Muscle of leg (tissue), 11 donors: ENCODE measurements around the gene PYGO2. TPM values are rescaled to one million over a fixed set of nuclear protein-coding genes. Genes with fewer than 3 reads are reported as not detected.
A peak's percentile ranks its signal among the peaks of the same experiment; 100 is the strongest.

Experiments
- DNase-seq: peaks from one replicate; pipeline ENCODE4 v3.0.0; 2013
- H3K27ac ChIP-seq: one replicate; pipeline ENCODE4 v1.5.1; 2013; ENCODE audit warnings: mild to moderate bottlenecking, low read length, control low read depth
- H3K27me3 ChIP-seq: one replicate; pipeline ENCODE4 v1.6.1; 2013; ENCODE audit warnings: low read length; ENCODE audit not compliant: control insufficient read depth, insufficient read depth
- H3K36me3 ChIP-seq: one replicate; pipeline ENCODE4 v1.6.1; 2013; ENCODE audit warnings: low read length; ENCODE audit not compliant: control insufficient read depth, insufficient read depth
- H3K4me1 ChIP-seq: one replicate; pipeline ENCODE4 v1.6.1; 2013; ENCODE audit warnings: low read length; ENCODE audit not compliant: control insufficient read depth, insufficient read depth
- H3K4me3 ChIP-seq: one replicate; pipeline ENCODE4 v1.5.1; 2013; ENCODE audit warnings: low read length, control low read depth
- H3K9me3 ChIP-seq: replicated peaks from 2 replicates; pipeline ENCODE4 v1.6.1; 2013; ENCODE audit warnings: low read depth, low read length; ENCODE audit not compliant: control insufficient read depth
- WGBS: methylation state at CpG from one replicate; pipeline ENCODE4 v1.1.5; 2013; ENCODE audit warnings: missing lambda C conversion rate; ENCODE audit not compliant: insufficient coverage; 5-methylcytosine and 5-hydroxymethylcytosine counted together
- polyA plus RNA-seq, 8 donors: library from polyadenylated mRNA; unstranded; fragments of 120-200 nt; gene quantifications; one replicate each; pipeline versions ENCODE4 v1.2.1 to v1.2.3, GENCODE V29; 2013; ENCODE audit warnings: inconsistent platforms in 1 of 8, low replicate concordance in 1 of 8; ENCODE audit not compliant: insufficient read length in 8 of 8, insufficient read depth in 1 of 8
- total RNA-seq: library from RNA; stranded (reverse); fragments of 120-200 nt; gene quantifications from one replicate; pipeline ENCODE4 v1.2.4, GENCODE V29; 2013

Gene PYGO2
- total and polyA plus RNA-seq, 9 donors, result 17.1 to 32.1 (median 29.6) TPM

- no peaks in the 10 kb centered on the region for H3K27me3 ChIP-seq
- H3K9me3 ChIP-seq, result no peaks in the 10 kb centered on the region
- peaks cover 72% of the 10 kb centered on the region for H3K4me1 ChIP-seq
- no peak overlapping the region for H3K4me3 ChIP-seq
- H3K27ac ChIP-seq, result no peak overlapping the region
- WGBS, result 31% methylated on average over 2 of the region's 2 CpGs
- DNase-seq, result peak; percentile 78
- H3K36me3 ChIP-seq, result no peaks in the 10 kb centered on the region
These were observed 45.1 kb upstream of the PYGO2 start for GRCh38 chr1:155006601-155007101.

GRCh38 chr1:155005076-155006011 is 43.8 kb upstream of the PYGO2 start:
- Histone ChIP-seq H3K9me3 (no peaks in the 10 kb centered on the region), H3K27me3 (no peaks in the 10 kb centered on the region), H3K4me3 (no peak overlapping the region), H3K27ac (peak overlapping the region; percentile 95), H3K4me1 (peaks cover 74% of the 10 kb centered on the region), H3K36me3 (no peaks in the 10 kb centered on the region)
- no CpG with 5 or more reads among the region's 17 CpGs for WGBS
- DNase-seq, result no peak

GRCh38 chr1:155004352-155005075 is 42.9 kb upstream of the PYGO2 start:
- Histone ChIP-seq H3K36me3 (no peaks in the 10 kb centered on the region), H3K4me3 (peak overlapping the region; percentile 70), H3K9me3 (no peaks in the 10 kb centered on the region), H3K4me1 (peaks cover 82% of the 10 kb centered on the region), H3K27me3 (no peaks in the 10 kb centered on the region), H3K27ac (peak overlapping the region; percentile 95)
- DNase-seq, result no peak
- 36% methylated on average over 2 of the region's 5 CpGs for WGBS

- DNase-seq, result peak; percentile 82
- WGBS, result 2% methylated on average over 8 of the region's 34 CpGs
- H3K27ac ChIP-seq, result peak overlapping the region; percentile 95
- no peaks in the 10 kb centered on the region for H3K36me3 ChIP-seq
- peak overlapping the region; percentile 70 for H3K4me3 ChIP-seq
- peaks cover 82% of the 10 kb centered on the region for H3K4me1 ChIP-seq
- H3K27me3 ChIP-seq, result no peaks in the 10 kb centered on the region
- no peaks in the 10 kb centered on the region for H3K9me3 ChIP-seq
These were observed 42.3 kb upstream of the PYGO2 start for GRCh38 chr1:155003766-155004351.

DNA sequence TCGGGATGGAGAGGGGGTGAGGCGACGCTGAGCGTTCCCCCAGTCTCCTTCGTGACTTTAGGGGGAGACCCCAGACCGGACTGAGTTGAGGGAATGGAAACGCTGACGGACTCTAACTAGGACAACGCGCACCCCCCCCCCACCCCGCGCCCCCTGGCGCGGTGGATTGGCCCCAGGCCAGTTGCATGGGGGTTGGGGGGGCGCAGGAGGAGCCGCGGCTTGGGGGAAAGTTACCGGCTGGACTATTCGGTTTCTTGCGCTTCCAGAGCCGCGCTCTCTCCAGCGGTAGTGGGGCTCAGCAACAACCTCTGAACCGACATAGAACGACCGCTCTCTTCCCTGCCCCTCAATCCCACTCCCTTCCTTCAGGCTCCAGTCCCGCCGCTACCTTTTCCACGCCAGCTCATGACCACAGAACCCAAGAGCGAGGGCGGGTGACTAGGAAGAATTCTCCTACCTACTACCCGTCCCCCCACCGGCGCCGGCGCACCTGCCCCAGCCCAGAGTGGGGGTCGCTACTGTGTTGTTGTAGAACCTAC is 41.7 kb upstream of the PYGO2 start:
- Histone ChIP-seq H3K9me3 (no peaks in the 10 kb centered on the region), H3K4me3 (peak overlapping the region; percentile 70), H3K4me1 (peaks cover 79% of the 10 kb centered on the region), H3K36me3 (no peaks in the 10 kb centered on the region), H3K27me3 (no peaks in the 10 kb centered on the region), H3K27ac (peak overlapping the region; percentile 95)
- WGBS, result under 1% methylated on average over 19 of the region's 37 CpGs
- DNase-seq, result peak; percentile 70

DNA sequence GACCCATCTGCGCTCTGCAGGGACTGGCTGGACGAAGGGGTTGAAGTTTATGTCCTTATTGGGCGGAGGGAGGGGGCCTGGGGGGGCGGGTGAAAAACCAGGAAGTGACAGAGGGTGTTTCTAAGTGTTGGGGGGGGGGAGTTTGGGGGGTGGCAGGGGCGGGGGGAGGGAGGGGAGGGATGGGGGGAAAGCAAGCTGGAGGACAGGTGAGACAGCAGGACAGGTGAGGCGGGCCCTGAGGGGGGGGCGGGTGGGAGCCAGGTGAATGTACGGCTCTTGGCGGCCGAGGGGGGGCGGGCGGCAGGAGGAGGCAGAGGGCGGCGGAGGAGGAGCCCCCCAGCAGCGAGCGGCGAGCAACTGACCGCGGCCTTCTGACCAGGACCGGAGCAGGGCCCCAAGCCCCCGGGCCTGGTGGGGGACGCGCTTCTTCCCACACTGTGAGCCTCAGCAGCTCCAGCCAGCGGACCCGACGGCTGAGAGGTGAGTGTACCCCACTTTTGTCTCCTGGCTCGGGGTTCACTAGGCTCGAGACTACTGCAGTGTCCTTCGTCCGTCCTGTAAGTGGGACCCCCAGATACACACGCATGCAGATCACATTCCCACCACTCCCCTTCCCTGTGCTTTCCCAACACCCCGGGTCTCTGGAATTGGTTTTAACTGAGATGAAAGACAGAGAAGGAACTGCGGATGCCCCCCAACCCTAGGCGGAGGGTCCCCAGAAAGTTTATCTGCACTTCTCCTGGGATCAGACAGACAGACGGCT is 41.1 kb upstream of the PYGO2 start, which contains the start of gene ZBTB7B:
ZBTB7B (plus strand) TSS at position 339 of the 763 bp plus-strand sequence. CDS start 11,859 bp downstream, outside the sequence.
- no peaks in the 10 kb centered on the region for H3K9me3 ChIP-seq
- H3K27ac ChIP-seq, result peak within 1 kb of the TSS; percentile 96
- no peaks in the 10 kb centered on the region for H3K36me3 ChIP-seq
- peak within 1 kb of the TSS; percentile 86 for H3K4me3 ChIP-seq
- under 1% methylated on average over 14 of the region's 35 CpGs for WGBS
- peaks cover 72% of the 10 kb centered on the region for H3K4me1 ChIP-seq
- no peaks in the 10 kb centered on the region for H3K27me3 ChIP-seq
- no peak for DNase-seq

DNA sequence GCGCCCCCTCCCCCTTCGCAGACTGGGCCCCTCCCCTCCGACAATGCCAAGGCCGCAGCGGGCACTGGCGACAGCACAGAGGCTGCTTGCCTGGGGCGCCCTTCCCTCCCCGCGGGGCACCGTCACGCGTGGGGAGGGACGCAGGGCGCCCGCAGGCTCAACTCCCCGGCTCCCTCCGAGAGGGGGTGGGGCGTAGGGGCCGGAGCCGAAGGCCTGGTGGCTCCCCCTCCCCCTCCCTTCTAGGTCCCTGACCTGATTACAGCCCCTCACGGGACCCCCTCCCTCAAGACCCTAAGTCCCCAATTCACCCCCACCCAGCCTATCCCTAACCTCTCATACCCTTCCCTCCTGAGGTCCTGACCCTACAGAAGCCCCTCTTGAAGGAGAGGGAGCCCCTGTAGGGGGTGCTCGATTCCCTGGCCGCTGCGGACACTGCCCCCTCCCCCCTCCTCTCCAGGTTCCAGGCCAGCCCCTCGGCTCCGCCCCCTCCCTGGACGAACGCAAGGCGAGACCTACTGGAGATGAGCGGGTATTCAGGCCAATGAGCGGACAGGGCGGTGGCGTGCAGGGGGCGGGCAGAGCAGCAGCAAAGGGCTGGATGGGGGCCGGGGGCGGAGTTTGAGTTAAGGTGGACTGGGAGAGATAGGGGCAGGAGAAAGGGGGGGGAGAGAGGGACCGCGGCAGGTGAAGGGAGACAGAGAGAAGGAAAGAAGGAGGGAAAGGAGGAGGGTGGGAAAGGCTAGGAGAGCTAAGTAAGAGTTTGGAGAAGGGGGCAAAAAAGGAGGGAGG is 40.3 kb upstream of the PYGO2 start:
- Histone ChIP-seq H3K4me1 (peaks cover 64% of the 10 kb centered on the region), H3K4me3 (peak overlapping the region; percentile 86), H3K9me3 (no peaks in the 10 kb centered on the region), H3K27me3 (no peaks in the 10 kb centered on the region), H3K36me3 (no peaks in the 10 kb centered on the region), H3K27ac (peak overlapping the region; percentile 96)
- 0% methylated on average over 7 of the region's 38 CpGs for WGBS
- peak; percentile 100 for DNase-seq

DNA sequence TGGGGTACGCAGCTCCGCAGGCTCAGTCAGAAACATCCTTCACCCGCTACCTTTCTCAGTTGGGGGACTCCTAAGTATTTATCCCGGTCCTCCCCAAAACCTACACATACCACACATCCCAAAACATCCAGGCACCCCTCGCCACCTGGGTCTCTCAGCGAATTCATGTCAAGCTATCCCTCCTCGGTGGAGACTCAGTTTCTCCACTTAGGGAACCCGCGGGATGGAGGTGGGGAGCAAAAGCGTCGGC is 39.8 kb upstream of the PYGO2 start:
- H3K36me3 ChIP-seq, result no peaks in the 10 kb centered on the region
- peak overlapping the region; percentile 86 for H3K4me3 ChIP-seq
- peak overlapping the region; percentile 96 for H3K27ac ChIP-seq
- peaks cover 61% of the 10 kb centered on the region for H3K4me1 ChIP-seq
- 0% methylated on average over 4 of the region's 11 CpGs for WGBS
- DNase-seq, result no peak
- no peaks in the 10 kb centered on the region for H3K9me3 ChIP-seq
- no peaks in the 10 kb centered on the region for H3K27me3 ChIP-seq
